ENCODE measurements around the gene TLCD2.

- no peak for TF ChIP-seq CTCF (IDR thresholded peaks at IDR 0.05)
- TF ChIP-seq POLR2A (IDR thresholded peaks at IDR 0.05) = no peak
Observed at GRCh38 chr17:1737531-1738291, 27.5 kb upstream of the TLCD2 start.

Measured in heart left ventricle (tissue), 13 donors.